ENCODE results near the gene CLCA1.

- TF ChIP-seq CTCF (IDR thresholded peaks at IDR 0.05; ENCODE audit: low read length) (no peak), EZH2 (IDR thresholded peaks at IDR 0.05; ENCODE audit: borderline replicate concordance, low read length) (no peak)
These were observed 38.4 kb upstream of the CLCA1 start for GRCh38 chr1:86430376-86430775.

All from OCI-LY1 (cell line).